NK-92 (cell line): ENCODE measurements around the gene SAE1.

Source experiments
- DNase-seq: peaks from one replicate; lab custom pipeline; 2025; ENCODE audit not compliant: unreplicated experiment; lab: John Stamatoyannopoulos, UW

Gene SAE1

DNA sequence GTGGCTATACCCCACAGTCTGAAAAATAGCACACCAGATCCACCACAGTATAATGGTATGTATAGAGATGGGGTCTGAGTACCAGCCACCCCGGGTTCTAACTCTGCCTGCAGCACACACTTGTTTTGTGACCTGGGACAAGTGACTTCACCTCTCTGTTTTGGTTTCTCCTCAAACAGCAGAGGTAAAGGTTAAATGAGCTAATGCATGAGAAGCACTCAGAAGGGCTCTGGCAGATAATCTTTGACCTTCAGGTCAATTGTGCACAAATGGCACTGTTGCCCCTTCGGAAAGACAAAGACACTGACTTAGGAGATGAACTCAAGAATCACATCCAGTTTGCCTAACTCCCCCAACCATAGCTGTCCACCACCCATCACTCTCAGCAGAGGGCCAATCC, 24.8 kb upstream of the SAE1 start:
- no peak for DNase-seq

DNA sequence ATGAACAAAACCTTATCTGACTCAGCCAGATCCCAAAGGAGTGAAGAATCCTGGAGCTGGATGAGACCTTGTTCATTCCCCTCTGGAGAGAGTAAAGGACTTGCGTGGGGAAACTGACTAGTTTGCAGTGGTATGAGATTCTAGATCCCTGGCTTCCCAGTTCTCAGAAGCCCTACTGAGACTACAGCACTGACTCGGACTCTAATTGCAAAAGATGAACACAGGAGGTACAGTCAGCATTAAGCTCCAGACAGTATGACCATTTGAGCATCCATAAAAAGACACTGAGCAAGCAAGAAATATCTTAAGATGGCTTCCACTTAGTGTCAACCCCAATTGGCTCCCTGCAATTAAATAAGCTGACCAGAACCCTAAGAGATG, 23.8 kb upstream of the SAE1 start:
- no peak for DNase-seq

DNA sequence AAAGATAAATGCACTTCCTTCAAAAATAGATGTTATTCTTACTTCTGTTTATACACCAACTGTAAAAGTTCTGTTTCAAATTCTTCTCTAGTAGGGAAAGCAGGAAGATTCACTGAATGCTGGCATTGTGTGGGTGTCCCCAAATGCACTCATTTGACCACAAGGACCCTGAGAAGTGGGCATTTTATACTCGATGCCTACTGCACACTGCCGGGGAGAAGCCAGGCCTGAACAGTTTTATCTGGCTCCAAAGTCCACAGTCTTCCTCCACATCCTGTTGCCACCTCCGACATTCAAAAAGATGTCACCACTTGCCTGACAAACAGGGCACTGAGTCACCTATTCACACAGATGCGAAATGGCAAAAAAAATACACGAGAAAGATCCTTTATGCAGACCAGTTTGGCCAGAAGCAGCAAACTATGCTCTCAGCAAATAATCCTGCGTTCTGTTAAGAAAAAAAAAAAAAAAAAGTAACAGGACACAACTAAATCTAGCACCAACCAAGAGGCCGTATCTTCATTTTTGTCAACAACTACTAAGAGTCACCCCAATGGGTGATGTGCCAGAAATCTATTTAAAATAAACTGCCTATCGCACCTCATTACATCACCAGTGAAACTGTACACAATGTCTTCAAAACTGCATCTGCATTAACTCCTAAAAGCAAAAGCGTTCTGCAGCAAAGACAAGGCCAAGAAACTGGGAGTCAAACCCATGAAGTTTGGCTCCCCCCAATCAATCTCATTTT, 23.3 kb upstream of the SAE1 start:
- no peak for DNase-seq

DNA sequence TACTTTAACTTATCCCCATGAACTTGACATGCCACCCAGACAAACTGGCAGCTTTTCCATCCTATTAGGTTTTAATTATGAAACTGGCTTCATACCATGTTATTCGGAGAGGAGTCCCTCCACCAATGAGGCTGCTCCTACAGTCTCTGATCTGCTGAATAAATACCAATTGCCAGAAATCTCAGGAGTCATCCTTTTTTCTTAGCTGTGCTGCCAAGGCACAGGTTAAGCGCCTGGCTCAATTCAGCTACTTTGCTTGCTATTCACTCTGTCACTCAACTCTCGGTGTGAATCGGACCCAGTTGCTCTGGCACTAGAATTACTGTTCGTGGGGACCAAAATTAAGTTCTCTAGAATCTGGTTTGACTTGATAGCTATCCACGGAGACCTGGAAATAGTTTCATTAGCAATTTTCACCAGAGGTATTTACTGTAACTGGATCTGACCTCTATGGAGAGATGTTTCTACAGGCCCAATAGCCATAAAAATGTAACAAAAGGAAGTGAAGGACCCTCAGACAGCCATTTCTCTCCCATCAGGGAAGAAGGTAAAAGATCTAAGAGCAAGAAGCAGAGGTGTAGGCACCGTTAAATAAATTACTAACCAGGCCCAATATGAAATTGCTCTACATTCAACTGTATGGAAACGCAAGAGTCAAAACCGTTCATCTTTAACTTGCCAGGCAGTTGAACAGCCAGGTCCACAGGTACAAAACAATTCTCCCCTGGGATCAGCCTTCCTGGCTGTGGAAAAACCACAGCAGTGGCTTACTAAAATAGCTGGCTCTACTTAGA, 22.5 kb upstream of the SAE1 start:
- DNase-seq: no peak

DNA sequence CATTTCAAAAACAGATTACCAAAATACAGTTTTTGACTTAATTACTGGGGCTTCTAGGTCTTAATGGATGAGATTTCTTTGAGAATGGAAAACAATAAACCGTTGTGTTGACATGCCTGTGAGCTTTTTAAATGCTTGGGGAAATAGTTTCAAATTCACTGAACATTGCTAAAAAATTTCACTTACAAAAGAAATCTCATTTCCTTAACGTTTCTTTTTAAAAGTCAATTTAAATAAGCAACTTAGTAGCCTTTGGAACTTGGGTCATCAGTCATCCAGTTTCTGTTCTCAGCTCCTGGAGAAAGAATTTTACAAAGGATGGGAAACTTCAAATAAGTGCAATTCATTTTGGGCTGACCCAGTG, 21.5 kb upstream of the SAE1 start:
- no peak for DNase-seq

DNA sequence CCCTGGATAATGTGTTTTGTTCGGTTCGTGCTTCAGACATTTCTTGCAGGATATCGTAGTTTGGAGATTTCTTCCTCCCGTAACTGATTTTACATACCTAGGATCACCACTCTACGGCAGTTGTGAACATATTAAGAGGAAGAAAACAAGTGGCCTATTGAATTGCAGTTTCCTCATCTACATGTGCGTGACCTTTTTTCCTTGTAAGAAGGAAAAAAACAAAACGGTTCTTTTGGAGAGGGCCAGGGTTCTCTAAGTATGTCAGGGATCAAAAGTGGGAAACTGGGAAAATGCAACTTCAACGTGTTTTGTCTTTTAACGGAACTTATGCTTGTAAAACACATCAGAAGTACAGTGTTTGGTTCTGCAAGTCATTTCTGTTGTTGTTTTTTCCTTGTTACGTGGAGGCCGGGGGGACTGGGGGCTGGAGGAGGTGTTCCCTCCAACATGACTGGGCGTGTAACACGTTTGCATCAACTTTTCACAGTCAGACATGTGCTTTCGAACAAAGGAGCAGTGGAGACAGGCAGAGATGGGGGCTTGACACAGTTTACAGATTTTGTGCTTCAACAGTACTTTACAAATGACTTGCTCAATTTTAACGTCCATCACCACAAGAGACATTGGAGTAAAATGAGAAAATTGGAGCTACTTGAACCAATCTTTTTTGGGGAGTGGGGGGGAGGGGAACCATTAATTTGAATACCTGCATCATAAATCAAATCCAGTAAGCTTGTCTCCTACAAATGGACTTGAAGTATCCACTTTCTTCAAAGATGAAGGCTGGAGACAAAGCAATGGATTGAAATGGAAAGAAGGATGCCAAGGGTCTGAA, 20.9 kb upstream of the SAE1 start:
- DNase-seq: no peak

DNA sequence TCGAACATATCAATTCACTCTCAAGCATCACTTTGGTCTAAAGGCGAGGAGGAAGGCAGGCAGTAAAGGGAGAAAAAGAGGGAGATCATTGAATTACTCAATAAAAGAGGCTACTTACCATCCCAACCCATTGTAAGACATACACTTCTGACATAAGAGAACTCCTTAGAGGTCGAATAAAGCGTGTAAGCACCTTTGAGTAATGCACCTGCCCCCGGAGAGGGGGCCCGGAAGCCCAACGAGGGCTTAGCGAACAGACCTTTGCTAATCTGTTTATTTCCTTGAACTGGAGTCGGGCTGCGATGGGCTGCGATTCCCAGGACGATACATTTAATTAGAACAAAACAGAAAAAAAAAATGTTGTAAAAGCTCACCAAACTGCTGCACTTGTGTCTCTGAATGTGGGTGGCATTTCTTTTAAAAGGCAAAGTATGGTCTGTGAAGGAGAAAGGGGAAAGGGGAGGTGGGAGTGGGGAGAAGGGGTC, 20.1 kb upstream of the SAE1 start:
- DNase-seq: no peak

DNA sequence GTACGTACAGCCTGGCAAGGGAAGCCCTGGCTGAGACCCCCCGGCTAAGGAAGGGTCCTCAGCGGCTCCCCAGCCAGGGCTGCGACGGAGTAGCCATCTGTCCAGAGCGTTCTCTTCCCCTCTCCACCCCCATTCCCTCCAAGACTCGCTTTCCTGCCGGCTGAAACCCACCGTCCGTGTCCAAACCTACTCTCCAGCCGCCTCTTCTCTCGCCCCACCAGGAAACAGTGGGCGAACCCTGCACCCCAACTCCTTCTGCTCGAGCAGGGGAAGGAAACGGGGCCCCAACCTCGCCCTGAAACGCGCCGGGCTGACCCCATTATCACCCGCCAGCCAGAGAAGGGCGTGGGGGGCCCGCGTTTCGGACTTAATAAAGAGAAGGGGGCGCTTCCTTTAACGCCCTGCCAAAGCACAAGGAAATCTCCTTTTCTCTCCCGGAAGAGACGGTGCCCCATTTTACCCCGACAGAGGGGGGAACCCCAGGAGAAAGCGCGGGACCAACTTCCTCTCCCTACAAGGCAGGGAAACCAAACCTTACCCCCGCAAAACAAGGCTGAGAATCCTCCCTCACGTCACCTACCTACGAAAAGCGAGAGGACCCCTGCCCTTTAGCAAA, 19.5 kb upstream of the SAE1 start:
- no peak for DNase-seq

DNA sequence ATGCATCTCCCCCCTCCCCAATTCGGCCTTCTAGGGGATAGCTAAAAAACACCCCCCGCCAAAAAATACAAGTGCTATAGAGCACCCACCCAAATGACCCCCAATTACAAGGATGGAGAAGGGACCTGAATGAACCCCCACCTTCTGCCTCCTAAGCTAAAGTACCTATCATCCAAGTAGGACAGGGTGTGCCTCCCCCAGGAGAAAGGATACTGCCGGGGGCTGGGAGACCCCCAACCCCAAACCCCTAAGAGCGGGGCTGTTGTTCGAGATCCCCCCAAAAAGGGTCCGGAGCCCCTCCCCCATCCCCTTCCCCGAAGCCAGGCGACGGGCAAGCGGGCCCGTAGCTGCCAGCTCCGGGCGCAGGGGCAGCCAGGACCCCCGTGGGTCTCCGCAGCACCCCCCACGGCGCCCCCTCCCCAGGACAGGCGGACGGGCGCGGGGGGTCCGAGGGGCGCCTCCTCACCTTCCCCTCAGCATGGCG, 18.9 kb upstream of the SAE1 start:
- DNase-seq: no peak

DNA sequence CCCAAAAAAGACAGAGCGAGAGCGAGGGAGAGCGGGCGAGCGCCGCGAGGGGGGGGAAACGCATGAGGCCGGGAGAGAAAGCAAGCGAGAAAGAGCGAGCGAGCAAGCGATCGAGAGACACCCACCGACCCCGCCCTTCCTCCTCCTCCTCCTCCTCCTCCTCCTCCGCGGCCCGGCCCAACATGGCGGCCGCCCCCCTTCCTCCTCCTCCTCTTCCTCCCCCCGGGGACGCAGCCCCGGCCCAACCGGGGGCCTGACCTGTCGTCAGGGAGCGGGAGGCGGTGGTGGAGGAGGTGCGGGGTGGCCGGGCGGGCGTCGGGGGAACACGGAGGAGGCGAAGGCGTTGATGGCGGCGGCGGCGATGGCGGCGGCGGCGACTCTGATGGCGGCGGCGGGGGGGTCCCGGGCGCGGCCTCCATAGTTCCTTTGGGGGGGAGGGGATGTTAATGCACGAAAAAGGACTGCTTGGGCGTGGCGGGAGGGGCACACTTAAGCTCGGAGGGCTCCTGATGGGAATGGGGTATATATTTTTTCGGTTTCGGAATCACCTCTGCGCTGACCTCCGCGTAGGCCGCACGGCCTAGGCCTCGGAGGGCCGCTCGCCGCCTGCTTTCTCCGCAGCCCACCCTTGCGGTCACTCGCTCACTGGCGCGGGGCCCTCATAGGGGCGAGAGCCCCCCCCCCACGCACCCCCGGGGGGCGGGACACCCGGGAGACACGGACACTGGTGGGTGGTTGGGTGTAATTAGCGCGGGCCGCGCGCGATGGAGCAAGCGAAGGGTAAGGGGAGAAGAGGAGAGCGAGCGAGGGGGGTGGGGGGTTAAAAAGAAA, 18.3 kb upstream of the SAE1 start:
- no peak for DNase-seq

DNA sequence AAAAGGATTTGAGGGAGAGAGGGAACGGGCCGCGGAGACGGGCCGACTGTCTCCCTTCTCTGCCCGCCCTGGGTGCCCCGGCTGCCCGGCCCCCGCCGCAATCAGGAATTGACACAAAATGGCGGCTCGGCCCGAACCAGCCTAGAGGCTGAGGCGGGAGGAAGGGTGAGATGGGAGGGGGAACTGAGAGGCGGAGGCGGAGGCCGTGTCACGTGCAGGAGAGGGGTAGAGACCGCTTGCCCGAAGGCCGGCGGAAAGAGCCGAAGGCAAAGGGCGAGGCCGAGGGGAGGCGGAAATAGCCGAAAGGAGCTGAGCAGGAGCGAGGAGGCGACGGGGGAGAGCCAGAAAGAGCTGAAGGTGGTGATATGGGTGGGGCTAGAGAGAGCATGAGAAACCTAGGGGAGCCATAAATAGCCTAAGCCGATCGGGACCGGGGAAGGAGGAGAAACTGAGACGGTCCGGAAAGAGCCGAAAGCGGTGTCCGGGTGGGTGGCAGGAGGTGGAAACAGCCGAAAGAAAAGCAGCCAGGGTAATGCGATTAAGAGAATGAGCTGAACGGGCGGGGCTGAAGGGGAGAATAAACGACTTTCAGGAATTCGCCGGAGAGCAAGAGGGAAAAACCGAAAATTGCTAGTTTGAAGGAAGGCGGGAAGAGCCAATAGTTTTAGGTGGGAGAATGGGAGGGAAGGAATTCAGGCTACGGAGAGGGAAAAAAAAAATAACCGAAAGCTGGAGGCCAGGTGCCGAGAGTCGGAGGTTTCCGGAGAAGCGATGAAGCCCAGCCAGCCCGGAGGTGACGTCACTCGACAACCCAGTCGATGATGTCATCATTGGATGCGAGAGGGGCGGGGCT, 17.4 kb upstream of the SAE1 start, which contains the start of gene ZC3H4:
TSS of gene ZC3H4 (minus strand) at position 780 of the 853 bp plus-strand sequence. CDS start 1,192 bp downstream, outside the sequence.
- peak; percentile 89 for DNase-seq

DNA sequence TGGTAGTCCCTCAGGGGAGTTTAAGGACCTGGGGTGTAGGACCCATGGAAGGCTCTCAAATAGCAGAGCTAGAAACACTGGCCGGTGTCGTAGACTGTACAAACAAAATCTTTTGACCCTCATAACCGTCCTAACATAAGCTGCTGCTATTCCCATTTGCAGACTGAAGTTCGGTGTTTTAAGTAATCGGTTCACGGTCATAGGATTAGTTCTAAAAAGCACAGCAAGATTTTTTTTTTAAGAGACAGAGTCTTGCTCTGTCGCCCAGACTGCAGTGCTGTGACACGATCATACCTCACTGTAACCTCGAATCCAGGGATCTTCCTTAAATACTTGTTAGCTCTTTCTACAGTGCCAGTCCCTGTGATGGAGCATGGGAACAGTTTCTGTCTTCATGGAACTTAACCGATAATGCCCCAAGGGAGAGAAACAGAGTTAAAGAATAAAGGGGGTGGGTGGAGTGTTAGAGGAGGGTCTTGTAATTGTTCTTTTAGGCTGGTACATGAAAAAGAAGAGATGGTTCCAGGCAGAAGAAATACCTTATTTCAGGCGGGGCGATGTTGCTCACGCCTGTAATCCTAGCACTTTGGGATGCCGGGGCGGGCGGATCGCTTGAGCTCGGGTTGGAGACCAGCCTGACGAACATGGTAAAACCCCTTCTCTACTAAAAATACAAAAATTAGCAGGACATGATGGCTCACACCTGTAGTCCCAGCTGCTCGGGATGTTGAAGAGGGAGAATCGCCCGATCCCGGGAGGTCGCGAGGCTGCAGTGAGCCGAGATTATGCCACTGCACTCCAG, 16.6 kb upstream of the SAE1 start:
- no peak for DNase-seq

DNA sequence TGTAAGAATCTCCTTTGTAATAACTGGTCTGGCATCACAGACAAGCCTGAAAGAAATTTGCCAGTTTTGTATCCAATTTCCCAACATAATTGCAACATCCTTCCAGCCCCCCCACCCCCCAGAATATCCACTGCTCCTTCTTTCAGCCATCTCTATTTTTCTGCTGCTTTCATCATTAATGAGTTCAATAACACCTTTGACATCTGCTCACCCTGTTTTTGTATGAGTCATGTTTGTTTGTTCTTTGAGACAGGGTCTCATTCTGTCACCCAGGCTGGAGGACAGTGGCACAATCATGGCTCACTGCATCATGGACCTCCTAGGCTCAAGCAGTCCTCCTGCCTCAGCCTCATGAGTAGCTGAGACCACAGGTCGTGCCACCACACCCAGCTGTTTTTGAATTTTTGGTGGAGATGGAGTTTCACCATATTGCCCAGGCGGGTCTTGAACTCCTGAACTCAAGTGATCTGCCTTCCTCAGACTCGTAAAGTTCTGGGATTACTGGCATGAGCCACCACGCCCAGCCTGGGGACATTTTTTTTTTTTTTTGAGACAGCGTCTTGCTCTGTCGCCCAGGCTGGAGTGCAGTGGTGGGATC, 10.1 kb upstream of the SAE1 start:
- no peak for DNase-seq

DNA sequence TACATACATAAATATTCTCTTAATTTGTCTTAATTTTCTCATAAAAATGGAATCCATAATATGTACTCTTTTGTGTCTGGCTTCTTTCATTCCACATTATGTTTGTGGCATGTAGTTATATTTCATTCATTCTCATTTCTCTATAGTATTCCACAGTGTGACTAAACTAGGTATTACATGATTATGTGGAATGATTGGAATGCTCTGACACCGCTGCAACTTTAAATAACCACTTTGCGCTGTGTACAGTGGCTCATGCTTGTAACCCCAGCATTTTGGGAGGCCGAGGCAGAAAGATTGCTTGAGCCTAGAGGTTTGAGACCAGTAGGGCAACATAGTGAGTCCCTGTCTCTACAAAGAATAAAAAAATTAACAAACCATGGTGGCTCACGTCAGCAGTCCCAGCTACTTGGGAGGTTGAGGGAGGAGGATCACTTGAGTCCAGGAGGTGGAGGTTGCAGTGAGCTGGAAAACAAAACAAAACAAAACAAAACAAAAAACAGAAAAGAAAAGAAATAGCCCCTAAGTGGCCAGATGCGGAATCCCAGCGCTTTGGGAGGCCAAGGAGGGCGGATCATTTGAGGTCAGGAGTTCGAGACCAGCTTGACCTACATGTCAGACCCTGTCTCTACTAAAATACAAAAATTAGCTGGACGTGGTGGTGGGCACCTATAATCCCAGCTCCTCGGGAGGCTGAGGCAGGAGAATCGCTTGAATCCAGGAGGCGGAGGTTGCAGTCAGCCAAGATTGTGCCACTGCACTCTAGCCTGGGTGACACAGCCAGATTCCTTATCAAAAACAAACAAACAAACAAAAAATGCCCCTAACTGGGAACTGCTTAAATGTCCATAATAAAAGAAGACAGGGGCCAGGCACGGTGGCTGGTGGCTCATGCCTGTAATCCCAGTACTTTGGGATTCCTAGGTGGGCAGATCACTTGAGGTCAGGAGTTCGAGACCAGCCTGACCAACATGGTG, 8.0 kb upstream of the SAE1 start:
- DNase-seq: no peak

DNA sequence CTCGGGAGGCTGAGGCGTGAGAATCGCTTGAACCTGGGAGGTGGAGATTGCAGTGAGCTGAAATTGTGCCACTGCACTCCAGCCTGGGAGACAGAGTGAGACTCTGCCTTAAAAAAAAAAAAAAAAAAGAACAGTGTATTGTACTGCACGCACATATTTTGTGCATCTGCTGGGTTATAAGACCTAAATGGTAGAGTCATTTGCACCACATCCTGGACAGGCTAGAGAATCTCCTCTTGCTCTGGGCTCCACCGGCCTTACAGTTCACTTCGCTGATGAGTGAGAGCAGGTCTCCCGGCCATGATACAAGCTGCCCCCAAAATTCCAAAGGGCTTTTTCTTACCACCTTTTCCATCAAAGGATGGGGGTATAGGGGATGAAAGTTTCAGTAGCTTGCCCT, 7.2 kb upstream of the SAE1 start:
- no peak for DNase-seq

DNA sequence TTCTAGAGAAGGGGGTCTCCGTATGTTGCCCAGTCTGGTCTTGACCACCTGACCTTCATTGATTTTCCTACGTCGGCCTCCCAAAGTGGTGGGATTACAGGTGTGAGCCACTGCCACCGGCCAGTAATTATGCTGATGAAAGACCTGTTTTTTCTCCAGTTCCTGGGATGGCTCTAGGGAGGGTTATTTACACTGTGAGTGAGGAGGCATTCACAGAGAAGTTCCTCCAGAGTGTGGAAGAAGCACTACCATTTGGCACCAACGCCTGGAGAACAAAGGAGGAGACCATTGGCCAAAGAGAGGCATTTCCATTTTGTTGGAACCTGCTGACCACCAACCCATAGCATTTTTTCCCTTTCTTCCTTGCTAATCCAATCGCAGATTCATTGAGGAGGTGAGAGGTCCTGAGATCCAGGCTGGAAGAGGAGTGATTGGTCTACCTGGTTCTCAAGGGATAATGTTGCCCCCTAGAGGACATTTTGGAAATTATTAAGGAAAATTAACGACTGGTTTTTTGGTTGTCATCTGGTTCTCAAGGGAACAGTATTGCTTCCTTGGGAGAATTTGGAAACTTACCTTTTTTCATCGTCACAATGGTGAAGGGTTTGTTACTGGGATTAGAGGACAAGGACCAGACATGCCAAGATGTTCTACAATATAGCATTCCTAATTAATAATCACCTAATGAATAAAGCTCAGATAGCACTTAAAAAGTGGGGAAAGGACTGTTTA, 5.5 kb upstream of the SAE1 start:
- DNase-seq: no peak
